NCI-H1417 (cell line): ENCODE data around the gene ZNF362.
"Not testable (repeated sequence)": the region's sequence is repeated elsewhere in the genome, so short reads cannot be mapped to it uniquely, and the experiment has no call there.

Source experiments
- DNase-seq, 3 experiments: peaks; one replicate each; lab custom pipeline; 2025; lab: John Stamatoyannopoulos, UW

Gene ZNF362

GRCh38 chr1:33287317-33287716 is 31.0 kb downstream of the ZNF362 start:
- no peak for DNase-seq

GRCh38 chr1:33288976-33289857 is 32.9 kb downstream of the ZNF362 start:
- no peak for DNase-seq

GRCh38 chr1:33289858-33290154 is 33.5 kb downstream of the ZNF362 start:
- no peak for DNase-seq

- not testable (repeated sequence) for DNase-seq
These were observed 34.3 kb downstream of the ZNF362 start for GRCh38 chr1:33290615-33291014.

- DNase-seq: no peak
These were observed 36.5 kb downstream of the ZNF362 start for GRCh38 chr1:33292726-33293340.

- DNase-seq: no peak
These were observed 38.0 kb downstream of the ZNF362 start for GRCh38 chr1:33294071-33295010.

- DNase-seq: no peak
These were observed 38.7 kb downstream of the ZNF362 start for GRCh38 chr1:33295023-33295422.

GRCh38 chr1:33295450-33296081 is 39.3 kb downstream of the ZNF362 start:
- peak; percentile 66 to 85 (median 85) for DNase-seq

- no peak for DNase-seq
These were observed 39.8 kb downstream of the ZNF362 start for GRCh38 chr1:33296082-33296458.

- no peak for DNase-seq
These were observed 40.5 kb downstream of the ZNF362 start for GRCh38 chr1:33296824-33297223.

GRCh38 chr1:33297911-33298622 is 41.8 kb downstream of the ZNF362 start:
- DNase-seq: no peak

GRCh38 chr1:33298623-33299277 is 42.5 kb downstream of the ZNF362 start:
- peak; percentile 30 to 70 (median 39) for DNase-seq

GRCh38 chr1:33299461-33300155 is 43.3 kb downstream of the ZNF362 start:
- DNase-seq: no peak

GRCh38 chr1:33300673-33301072 is 44.4 kb downstream of the ZNF362 start:
- no peak for DNase-seq

- DNase-seq: no peak
These were observed 45.1 kb downstream of the ZNF362 start for GRCh38 chr1:33301273-33301984.

- DNase-seq: no peak
These were observed 46.0 kb downstream of the ZNF362 start for GRCh38 chr1:33302325-33302724.

GRCh38 chr1:33305016-33305415 is 48.7 kb downstream of the ZNF362 start:
- DNase-seq: no peak

GRCh38 chr1:33305816-33306652 is 49.7 kb downstream of the ZNF362 start:
- DNase-seq: no peak
